Measurements from ENCODE around the gene CLEC3B. TPM values are rescaled to one million over a fixed set of nuclear protein-coding genes. Genes with fewer than 3 reads are reported as not detected.

CLEC3B gene
- total and polyA plus RNA-seq, 2 donors (not counting 1 experiment from before 2014, with no cell fraction given), result 56.3 to 87.2 TPM

DNA sequence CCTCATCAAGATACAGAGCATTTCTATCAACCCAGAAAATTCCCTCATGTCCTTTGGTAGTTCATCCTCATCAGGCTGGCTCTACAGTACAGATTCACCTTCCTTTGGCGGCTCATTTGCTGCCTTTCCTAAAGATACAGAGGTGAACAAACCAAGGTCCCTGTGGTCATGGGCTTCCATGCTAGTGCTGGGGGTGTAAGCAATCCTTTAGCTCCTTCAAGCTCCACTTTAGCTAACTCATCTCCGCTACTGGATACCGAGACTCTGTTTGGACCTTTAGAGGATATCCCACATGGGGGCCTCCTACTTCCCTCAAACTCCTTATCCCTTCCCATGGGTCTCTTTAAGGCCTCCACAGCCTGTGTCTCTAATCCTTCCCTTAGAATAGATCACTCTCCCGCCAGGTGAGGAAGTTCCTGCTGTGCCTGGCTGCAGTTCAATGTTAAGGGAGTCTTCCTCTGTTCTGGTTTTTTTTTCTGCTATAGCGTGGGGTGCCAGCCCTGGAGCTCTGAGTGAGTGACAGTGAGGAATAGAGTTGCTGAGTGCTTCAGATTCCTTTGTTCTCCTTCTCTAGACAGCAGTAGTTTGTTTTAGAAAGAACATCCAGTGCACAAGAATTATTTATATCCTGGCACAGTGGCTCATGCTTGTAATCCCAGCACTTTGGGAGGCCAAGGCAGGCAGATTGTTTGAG is 30.7 kb downstream of the CLEC3B start:
- H3K9me3 ChIP-seq (ENCODE audit: control insufficient read depth, insufficient read depth, low read depth, low read length), result no peaks in the 10 kb centered on the region
- H3K4me2 ChIP-seq (ENCODE audit: extremely low read depth, insufficient read depth, low read length), result no peak overlapping the region
- no peak overlapping the region for H3K9ac ChIP-seq (ENCODE audit: insufficient read depth, low read length)
- no peak overlapping the region for H2AFZ ChIP-seq (ENCODE audit: low read length)
- no peaks in the 10 kb centered on the region for H4K20me1 ChIP-seq (ENCODE audit: control insufficient read depth, extremely low read depth, insufficient read depth, low read length)
- no peaks in the 10 kb centered on the region for H3K27me3 ChIP-seq (ENCODE audit: control insufficient read depth, insufficient read depth, low read length)
- peak overlapping the region; percentile 88 for H3K27ac ChIP-seq (ENCODE audit: insufficient read depth, low read length)
- no peak overlapping the region for H3K4me3 ChIP-seq (replicated peaks in 1 of 4; ENCODE audit: control extremely low read depth in 1 of 4, insufficient read depth in 1 of 4, low read depth in 3 of 4, low read length in 4 of 4)
- H3K79me2 ChIP-seq (ENCODE audit: control insufficient read depth, insufficient read depth, low read length), result no peaks in the 10 kb centered on the region
- H3K36me3 ChIP-seq (ENCODE audit: control insufficient read depth, insufficient read depth, low read length), result no peaks in the 10 kb centered on the region
- H3K4me1 ChIP-seq (ENCODE audit: control insufficient read depth, extremely low read depth, insufficient read depth, low read length), result peaks cover 36% of the 10 kb centered on the region
- TF ChIP-seq, protein P1, sequence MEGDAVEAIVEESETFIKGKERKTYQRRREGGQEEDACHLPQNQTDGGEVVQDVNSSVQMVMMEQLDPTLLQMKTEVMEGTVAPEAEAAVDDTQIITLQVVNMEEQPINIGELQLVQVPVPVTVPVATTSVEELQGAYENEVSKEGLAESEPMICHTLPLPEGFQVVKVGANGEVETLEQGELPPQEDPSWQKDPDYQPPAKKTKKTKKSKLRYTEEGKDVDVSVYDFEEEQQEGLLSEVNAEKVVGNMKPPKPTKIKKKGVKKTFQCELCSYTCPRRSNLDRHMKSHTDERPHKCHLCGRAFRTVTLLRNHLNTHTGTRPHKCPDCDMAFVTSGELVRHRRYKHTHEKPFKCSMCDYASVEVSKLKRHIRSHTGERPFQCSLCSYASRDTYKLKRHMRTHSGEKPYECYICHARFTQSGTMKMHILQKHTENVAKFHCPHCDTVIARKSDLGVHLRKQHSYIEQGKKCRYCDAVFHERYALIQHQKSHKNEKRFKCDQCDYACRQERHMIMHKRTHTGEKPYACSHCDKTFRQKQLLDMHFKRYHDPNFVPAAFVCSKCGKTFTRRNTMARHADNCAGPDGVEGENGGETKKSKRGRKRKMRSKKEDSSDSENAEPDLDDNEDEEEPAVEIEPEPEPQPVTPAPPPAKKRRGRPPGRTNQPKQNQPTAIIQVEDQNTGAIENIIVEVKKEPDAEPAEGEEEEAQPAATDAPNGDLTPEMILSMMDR (conservative IDR thresholded peaks at IDR 0.05 in 1 of 2, IDR thresholded peaks at IDR 0.05 in 1 of 2; ENCODE audit: low read depth in 1 of 2, low read length in 2 of 2), result no peak
- no peak for TF ChIP-seq EZH2 (IDR thresholded peaks at IDR 0.05; ENCODE audit: low read length, missing control alignments)
- DNase-seq (ENCODE audit: low read depth in 2 of 2), result peak in 1 of 2 donors; percentile 28

DNA sequence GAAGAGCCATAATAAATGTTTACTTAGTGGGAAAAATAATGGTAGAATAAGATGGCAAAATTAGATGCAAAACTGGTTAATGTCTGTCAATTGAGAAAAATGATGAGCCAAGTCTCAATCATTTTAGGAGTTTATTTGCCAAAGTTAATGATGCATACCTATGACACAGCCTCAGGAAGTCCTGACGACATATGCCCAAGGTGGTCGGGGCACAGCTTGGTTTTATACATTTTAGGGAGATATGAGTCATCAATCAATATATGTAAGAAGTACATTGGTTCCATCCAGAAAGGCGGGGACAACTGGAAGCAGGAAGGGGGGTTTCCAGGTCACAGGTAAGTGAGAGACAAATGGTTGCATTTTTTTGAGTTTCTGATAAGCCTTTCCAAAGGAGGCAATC is 31.5 kb downstream of the CLEC3B start:
- Histone ChIP-seq H3K4me2 (ENCODE audit: extremely low read depth, insufficient read depth, low read length) (no peak overlapping the region), H3K9me3 (ENCODE audit: control insufficient read depth, insufficient read depth, low read depth, low read length) (no peaks in the 10 kb centered on the region), H3K27ac (ENCODE audit: insufficient read depth, low read length) (peak overlapping the region; percentile 88), H4K20me1 (ENCODE audit: control insufficient read depth, extremely low read depth, insufficient read depth, low read length) (no peaks in the 10 kb centered on the region), H3K9ac (ENCODE audit: insufficient read depth, low read length) (no peak overlapping the region), H3K79me2 (ENCODE audit: control insufficient read depth, insufficient read depth, low read length) (no peaks in the 10 kb centered on the region), H3K4me1 (ENCODE audit: control insufficient read depth, extremely low read depth, insufficient read depth, low read length) (peaks cover 36% of the 10 kb centered on the region), H3K4me3 (replicated peaks in 1 of 4; ENCODE audit: control extremely low read depth in 1 of 4, insufficient read depth in 1 of 4, low read depth in 3 of 4, low read length in 4 of 4) (no peak overlapping the region), H2AFZ (ENCODE audit: low read length) (no peak overlapping the region), H3K27me3 (ENCODE audit: control insufficient read depth, insufficient read depth, low read length) (no peaks in the 10 kb centered on the region), H3K36me3 (ENCODE audit: control insufficient read depth, insufficient read depth, low read length) (no peaks in the 10 kb centered on the region)
- DNase-seq (ENCODE audit: low read depth in 2 of 2), result no peak
- TF ChIP-seq, protein P1 (conservative IDR thresholded peaks at IDR 0.05 in 1 of 2, IDR thresholded peaks at IDR 0.05 in 1 of 2; ENCODE audit: low read depth in 1 of 2, low read length in 2 of 2), result no peak
- no peak for TF ChIP-seq EZH2 (IDR thresholded peaks at IDR 0.05; ENCODE audit: low read length, missing control alignments)

DNA sequence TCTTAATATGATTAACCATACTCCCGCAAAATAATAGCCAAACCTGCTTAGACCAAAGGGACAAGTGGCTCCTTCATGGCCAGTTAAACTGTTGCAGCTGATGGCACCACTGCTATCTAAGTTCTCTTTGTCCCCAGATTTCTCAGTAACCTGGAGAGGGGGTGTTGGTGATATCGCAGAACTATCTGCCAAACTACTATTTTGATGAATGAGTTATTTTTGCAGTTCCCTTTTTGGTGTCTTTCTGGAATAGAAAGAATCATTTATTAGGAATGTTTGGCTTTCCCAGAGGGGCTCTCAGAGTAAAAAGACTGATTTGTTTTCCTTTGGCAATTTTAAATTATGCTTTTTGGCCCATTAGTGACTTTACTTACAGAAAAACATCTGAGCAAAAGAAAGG is 33.0 kb downstream of the CLEC3B start:
- peak overlapping the region; percentile 37 for H3K27ac ChIP-seq (ENCODE audit: insufficient read depth, low read length)
- no peak overlapping the region for H3K4me3 ChIP-seq (replicated peaks in 1 of 4; ENCODE audit: control extremely low read depth in 1 of 4, insufficient read depth in 1 of 4, low read depth in 3 of 4, low read length in 4 of 4)
- H2AFZ ChIP-seq (ENCODE audit: low read length), result no peak overlapping the region
- no peak for TF ChIP-seq EZH2 (IDR thresholded peaks at IDR 0.05; ENCODE audit: low read length, missing control alignments)
- TF ChIP-seq, protein P1 (conservative IDR thresholded peaks at IDR 0.05 in 1 of 2, IDR thresholded peaks at IDR 0.05 in 1 of 2; ENCODE audit: low read depth in 1 of 2, low read length in 2 of 2), result no peak
- H3K79me2 ChIP-seq (ENCODE audit: control insufficient read depth, insufficient read depth, low read length), result no peaks in the 10 kb centered on the region
- no peaks in the 10 kb centered on the region for H3K9me3 ChIP-seq (ENCODE audit: control insufficient read depth, insufficient read depth, low read depth, low read length)
- no peaks in the 10 kb centered on the region for H4K20me1 ChIP-seq (ENCODE audit: control insufficient read depth, extremely low read depth, insufficient read depth, low read length)
- DNase-seq (ENCODE audit: low read depth in 2 of 2), result no peak
- H3K4me2 ChIP-seq (ENCODE audit: extremely low read depth, insufficient read depth, low read length), result no peak overlapping the region
- no peak overlapping the region for H3K9ac ChIP-seq (ENCODE audit: insufficient read depth, low read length)
- H3K4me1 ChIP-seq (ENCODE audit: control insufficient read depth, extremely low read depth, insufficient read depth, low read length), result peaks cover 33% of the 10 kb centered on the region
- no peaks in the 10 kb centered on the region for H3K27me3 ChIP-seq (ENCODE audit: control insufficient read depth, insufficient read depth, low read length)
- no peaks in the 10 kb centered on the region for H3K36me3 ChIP-seq (ENCODE audit: control insufficient read depth, insufficient read depth, low read length)

Measured in fibroblast of lung (primary cell).